AG08395 (cell line): ENCODE data around the gene PCDHGC3.
A peak's percentile ranks its signal among the peaks of the same experiment; 100 is the strongest.

Source experiments
- DNase-seq: peaks from one replicate; pipeline ENCODE4 v3.0.0; 2012; ENCODE audit warnings: mixed read lengths, low spot score

PCDHGC3 gene

GRCh38 chr5:141508440-141508797 lies 32.7 kb downstream of the PCDHGC3 start:
- DNase-seq = no peak

GRCh38 chr5:141508798-141509611 lies 33.2 kb downstream of the PCDHGC3 start:
- peak; percentile 95 for DNase-seq

- no peak for DNase-seq
Observed at GRCh38 chr5:141510160-141510559, 34.4 kb downstream of the PCDHGC3 start.

- DNase-seq = no peak
Observed at GRCh38 chr5:141510850-141511601, 35.3 kb downstream of the PCDHGC3 start.

GRCh38 chr5:141511771-141512325 lies 36.1 kb downstream of the PCDHGC3 start:
- DNase-seq = no peak

- peak; percentile 50 for DNase-seq
Observed at GRCh38 chr5:141512390-141512910, 36.7 kb downstream of the PCDHGC3 start.

GRCh38 chr5:141512911-141513626 lies 37.3 kb downstream of the PCDHGC3 start:
- DNase-seq = no peak

DNA sequence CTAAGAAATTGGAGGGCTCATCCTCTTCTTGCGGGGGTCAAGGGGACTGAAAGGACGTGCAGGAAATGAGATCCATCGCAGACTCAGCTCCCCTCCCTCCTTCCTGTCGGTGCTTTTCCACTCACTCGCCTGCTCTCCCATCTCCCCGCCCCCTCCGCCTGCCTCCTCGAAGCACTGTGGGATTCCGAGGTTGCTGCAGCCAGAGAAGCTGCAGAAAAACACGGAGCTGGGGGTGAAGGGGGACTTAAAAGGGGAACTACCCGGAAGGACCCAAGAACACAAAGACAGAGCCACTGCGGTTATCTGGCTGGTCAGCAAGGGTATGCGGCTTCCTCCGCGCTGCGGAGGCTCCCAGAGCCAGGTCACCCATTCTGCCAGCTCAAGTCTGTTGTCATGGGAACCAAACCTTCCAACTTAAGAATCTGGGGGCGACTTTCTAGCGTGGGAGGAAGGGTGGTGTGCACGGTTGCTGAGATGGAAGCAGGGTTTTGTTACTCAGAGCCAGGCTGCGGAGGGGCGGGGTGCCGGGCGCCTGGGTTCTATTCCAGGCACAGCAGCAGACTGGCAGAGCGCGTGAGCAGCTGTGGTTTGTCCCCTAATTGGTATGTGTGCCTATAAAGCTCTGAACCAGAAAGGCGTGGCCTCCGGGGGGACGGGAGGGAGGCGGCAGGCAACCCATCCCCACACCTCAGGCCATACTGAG lies 38.0 kb downstream of the PCDHGC3 start:
- peak; percentile 67 for DNase-seq

DNA sequence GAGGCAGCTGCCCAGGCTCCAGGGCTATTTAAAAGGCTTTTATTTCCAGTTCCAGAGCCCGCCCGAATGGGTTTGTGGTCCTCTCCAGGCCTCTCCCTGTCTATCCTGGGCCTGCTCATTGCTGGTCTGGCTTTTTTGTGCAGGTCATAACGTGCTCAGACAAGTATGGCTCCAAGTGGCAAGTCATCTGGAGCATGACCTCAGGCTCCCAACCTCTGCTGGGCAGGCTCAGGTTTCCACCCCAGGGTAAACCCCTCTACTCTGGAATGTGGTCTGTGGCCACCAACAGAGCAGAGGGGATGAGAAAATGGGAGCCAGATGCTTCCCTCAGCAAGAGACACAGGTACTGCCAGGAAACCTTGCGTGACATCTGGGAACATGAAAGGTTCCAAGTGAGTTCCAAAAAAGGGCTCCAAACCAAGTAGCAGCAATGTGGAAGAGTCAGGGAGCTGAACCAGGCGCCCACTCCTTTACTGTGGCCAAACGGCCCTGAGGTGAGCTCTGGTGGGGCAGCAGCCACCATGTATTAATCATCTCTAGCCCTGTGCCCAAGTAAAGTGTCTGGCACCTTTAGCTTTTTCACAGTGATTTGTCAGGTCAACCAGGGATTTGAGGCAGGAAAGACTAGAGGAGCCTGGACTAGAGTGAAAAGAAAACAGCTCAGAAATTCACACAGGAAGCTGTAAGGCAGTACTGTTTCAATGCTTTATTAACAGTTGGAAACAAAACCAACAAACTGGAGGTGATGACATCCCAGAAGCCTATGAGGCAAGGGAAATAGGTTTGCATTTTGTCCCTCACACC lies 38.8 kb downstream of the PCDHGC3 start:
- DNase-seq = peak; percentile 49

GRCh38 chr5:141515141-141515540 lies 39.4 kb downstream of the PCDHGC3 start:
- no peak for DNase-seq

DNA sequence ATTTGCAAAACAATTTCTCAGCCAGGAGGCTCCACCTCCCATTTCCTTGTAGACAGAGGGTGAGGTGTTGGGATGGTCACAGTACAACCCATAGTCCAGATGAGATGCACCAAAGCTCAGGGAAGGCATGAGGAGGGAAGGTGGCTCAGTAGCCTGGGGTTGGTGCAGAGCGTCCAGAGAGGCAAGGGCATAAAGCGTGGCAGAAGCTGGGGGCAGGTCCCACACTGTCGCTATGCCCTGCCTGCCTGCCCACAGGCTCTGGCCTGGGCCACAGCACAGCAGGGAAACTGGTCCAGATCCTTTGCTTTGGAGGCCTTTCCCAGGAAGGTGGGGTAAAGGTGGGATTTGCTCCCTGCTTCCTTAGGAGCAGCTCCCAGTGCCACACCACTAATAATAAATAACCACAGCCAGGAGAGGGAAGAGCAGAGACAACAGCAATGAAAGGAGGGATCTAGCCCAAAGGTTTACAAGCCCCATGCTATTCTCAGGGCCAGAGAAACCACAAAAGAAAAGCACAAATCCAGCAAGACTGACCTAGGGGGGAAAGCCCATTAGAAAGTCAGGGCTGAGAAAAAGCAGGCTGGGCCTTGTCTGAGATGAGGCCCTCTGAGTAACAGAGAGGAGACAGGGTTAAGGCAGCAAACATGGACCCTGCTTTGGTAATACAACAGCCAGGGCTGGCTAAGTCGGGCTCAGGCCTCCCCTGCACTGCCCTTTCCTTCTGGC lies 40.3 kb downstream of the PCDHGC3 start:
- DNase-seq = no peak

GRCh38 chr5:141516672-141517025 lies 40.9 kb downstream of the PCDHGC3 start:
- DNase-seq = no peak

- DNase-seq = no peak
Observed at GRCh38 chr5:141517312-141517711, 41.5 kb downstream of the PCDHGC3 start.

DNA sequence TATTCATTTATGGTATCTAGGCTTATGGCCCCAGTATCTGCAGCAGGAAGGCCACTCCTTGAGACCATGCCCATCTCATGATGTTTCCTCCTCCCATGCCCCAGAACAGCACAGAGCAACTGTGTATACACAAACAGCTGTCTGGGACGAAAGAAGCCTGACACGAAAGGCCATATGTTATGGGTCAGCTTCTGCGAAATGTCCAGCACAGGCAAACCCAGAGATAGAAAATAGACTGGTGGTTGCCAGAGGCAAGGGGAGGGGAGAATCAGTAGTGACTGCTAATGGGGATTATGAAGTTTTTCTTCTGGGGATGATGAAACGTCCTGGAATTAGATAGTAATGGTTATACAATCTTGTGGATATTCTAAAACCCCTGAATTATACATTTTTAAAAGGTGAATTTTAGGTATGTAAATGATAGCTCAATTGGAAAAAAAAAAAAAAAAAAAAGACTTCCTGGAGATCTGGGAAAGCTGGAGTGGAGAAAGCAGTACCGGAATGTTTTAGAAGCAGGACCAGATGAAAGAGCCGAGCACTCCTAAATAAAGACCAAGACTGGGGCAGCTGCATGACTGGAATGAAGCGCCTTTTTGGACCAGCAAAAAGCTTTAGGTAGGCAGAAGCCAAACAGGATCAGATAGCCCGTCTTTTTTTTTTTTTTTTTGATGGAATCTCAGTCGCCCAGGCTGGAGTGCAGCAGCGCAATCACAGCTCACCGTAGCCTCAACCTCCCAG lies 42.3 kb downstream of the PCDHGC3 start:
- DNase-seq = no peak

DNA sequence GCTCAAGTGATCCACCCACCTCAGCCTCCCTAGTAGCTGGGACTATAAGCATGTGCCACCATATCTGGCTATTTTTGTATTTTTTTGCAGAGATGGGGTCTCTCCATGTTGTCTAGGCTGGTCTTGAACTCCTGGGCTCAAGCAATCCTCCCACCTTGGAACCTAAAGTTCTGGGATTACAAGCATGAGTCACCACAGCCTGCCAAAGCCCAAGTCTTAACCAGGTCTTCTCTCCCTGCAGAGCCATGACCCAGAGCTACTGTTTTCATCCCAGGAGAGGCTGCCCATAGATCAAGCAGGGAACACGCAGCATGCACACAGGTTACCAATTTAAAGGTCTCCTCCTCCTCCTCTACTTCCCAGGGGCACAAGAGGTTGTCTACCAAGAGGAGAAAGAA lies 42.9 kb downstream of the PCDHGC3 start:
- no peak for DNase-seq

DNA sequence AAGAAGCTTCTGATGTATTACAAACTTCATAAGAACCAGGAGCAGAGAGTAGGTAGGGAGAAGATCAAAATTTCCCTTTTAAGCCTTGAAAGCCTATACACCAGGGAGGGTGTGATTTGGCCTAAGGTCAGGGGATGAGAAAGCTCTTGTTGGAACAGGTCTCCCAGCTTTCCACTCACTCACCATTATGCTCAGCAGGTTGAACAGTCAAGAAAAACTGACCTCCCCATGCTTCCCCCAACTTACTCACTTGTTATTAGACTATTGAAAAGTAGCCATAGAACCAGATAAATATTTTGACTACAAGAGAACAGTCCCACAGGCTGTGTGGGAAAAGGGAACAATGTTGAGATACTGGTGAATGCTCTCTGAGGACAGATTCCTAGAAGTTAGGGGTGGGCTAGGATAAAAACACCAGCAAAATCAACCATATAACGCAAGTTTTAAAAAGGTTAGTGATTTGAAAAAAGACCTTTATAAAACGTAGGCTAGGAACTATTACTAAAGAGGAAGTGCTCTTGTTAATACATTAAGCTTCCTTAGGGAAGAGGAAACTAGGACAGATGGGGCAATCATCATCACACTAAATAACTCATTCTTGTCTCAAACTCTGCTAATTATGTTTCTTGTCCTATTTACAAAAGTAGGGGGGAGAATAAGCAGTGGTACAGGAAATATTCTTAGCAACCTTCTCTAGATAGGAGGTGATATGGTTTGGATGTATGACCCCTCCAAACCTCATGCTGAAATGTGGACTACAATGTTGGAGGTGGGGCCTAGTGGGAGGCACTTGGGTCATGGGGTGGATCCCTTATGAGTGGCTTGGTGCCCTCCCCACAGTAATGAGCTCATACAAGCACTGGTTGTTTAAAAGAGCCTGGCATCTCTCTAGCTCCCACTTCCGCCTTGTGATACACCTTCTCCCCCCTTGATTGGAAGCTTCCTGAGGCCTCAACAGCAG lies 44.1 kb downstream of the PCDHGC3 start:
- no peak for DNase-seq

GRCh38 chr5:141521244-141521781 lies 45.5 kb downstream of the PCDHGC3 start:
- DNase-seq = peak; percentile 90

DNA sequence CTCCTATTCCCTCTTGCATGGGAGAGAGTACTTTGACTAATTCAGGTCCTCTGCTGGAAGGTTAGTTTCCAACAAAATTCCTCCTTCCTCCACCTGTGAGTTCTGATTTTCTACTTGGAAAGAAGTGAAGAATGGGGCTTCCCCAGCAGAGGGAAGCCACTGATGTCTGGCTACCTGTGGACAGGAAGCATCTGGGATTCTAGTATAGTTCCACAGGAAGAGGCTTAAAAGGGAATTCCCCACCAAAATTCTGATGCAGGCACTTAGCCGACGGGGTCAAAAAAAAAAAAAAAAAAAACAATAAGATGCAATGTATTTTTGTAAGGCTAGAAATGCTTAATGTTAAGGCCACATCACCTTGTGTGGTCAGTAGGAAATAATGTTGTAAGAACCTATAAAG lies 46.5 kb downstream of the PCDHGC3 start:
- DNase-seq = no peak
